Ishikawa (cell line): ENCODE measurements around the gene VWA8.

Experiments
- CEBPB ChIP-seq: IDR thresholded peaks from 2 replicates; pipeline ENCODE4 v1.6.1; 2012
- CREB1 ChIP-seq: IDR thresholded peaks from 2 replicates; pipeline ENCODE4 v1.6.1; 2012; ENCODE audit warnings: low read depth
- EGR1 ChIP-seq: IDR thresholded peaks from 2 replicates; pipeline ENCODE4 v1.6.1; 2012
- EP300 ChIP-seq: IDR thresholded peaks from 2 replicates; pipeline ENCODE4 v1.6.1; 2012; ENCODE audit warnings: borderline replicate concordance
- FOXM1 ChIP-seq: IDR thresholded peaks from 2 replicates; pipeline ENCODE4 v1.6.1; 2012; ENCODE audit warnings: low read depth, borderline replicate concordance
- NFIC ChIP-seq: IDR thresholded peaks from 2 replicates; pipeline ENCODE4 v1.6.1; 2012
- RAD21 ChIP-seq: IDR thresholded peaks from 2 replicates; pipeline ENCODE4 v1.6.1; 2012; ENCODE audit warnings: low read depth
- TAF1 ChIP-seq: IDR thresholded peaks from 2 replicates; pipeline ENCODE4 v1.6.1; 2012; ENCODE audit warnings: low read depth, mild to moderate bottlenecking
- TCF12 ChIP-seq: IDR thresholded peaks from 2 replicates; pipeline ENCODE4 v1.6.1; 2012; ENCODE audit warnings: low read depth
- TEAD4 ChIP-seq: IDR thresholded peaks from 2 replicates; pipeline ENCODE4 v1.6.1; 2012
- YY1 ChIP-seq: IDR thresholded peaks from 2 replicates; pipeline ENCODE4 v1.6.1; 2012; ENCODE audit warnings: low read depth
- ZBTB7A ChIP-seq: IDR thresholded peaks from 2 replicates; pipeline ENCODE4 v1.6.1; 2012; ENCODE audit warnings: low read depth
- TF ChIP-seq, protein P1 (sequence below): IDR thresholded peaks from 2 replicates; pipeline ENCODE4 v1.6.1; 2012
- TF ChIP-seq, protein P2 (sequence below): IDR thresholded peaks from 2 replicates; pipeline ENCODE4 v1.6.1; 2012; ENCODE audit warnings: low read depth, mild to moderate bottlenecking
- TF ChIP-seq, protein P3 (sequence below): IDR thresholded peaks from 2 replicates; pipeline ENCODE4 v1.6.1; 2012

The VWA8 gene

DNA sequence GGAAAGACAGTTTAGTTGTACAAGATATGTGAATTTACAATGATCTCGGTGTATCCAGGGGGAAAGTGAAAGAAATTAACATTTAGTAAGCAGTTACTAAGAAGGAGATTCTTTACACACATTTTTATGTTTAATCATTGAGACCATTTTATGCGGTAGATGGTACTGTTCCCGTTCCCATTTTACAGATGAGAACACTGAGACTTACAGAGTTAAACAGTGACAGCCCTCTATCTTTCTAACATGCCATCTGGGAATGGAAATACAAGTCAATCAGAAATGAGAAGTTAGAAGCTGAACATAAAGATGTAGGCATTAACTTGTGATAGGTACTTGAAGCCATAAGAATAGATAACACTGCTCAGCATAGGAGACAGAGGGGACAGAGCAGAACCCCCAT lies 144.9 kb downstream of the VWA8 start:
- TF ChIP-seq TCF12 (no peak), EGR1 (no peak)

DNA sequence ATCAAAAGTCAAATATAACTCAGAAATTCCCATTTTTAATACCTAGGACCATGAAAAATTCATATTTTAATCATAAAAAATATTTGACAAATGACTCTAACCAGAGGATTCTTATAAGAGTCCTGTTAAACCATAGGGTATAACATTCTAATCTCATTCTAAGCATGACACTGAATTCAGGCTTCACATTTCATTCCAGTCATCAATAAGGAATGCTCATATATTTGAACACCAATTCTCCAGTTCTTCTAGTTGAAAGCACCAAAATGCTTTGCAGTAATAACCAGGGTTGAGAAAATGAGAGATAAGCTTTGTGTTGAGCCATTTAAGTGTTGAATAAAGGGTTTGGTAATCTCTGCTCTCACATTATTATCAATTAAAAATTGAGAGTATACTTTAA lies 147.5 kb downstream of the VWA8 start:
- no peak for TF ChIP-seq NFIC
- TF ChIP-seq ZBTB7A: no peak
- TF ChIP-seq FOXM1: no peak
- TF ChIP-seq, protein P1, sequence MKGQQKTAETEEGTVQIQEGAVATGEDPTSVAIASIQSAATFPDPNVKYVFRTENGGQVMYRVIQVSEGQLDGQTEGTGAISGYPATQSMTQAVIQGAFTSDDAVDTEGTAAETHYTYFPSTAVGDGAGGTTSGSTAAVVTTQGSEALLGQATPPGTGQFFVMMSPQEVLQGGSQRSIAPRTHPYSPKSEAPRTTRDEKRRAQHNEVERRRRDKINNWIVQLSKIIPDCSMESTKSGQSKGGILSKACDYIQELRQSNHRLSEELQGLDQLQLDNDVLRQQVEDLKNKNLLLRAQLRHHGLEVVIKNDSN: no peak
- TF ChIP-seq, protein P2, sequence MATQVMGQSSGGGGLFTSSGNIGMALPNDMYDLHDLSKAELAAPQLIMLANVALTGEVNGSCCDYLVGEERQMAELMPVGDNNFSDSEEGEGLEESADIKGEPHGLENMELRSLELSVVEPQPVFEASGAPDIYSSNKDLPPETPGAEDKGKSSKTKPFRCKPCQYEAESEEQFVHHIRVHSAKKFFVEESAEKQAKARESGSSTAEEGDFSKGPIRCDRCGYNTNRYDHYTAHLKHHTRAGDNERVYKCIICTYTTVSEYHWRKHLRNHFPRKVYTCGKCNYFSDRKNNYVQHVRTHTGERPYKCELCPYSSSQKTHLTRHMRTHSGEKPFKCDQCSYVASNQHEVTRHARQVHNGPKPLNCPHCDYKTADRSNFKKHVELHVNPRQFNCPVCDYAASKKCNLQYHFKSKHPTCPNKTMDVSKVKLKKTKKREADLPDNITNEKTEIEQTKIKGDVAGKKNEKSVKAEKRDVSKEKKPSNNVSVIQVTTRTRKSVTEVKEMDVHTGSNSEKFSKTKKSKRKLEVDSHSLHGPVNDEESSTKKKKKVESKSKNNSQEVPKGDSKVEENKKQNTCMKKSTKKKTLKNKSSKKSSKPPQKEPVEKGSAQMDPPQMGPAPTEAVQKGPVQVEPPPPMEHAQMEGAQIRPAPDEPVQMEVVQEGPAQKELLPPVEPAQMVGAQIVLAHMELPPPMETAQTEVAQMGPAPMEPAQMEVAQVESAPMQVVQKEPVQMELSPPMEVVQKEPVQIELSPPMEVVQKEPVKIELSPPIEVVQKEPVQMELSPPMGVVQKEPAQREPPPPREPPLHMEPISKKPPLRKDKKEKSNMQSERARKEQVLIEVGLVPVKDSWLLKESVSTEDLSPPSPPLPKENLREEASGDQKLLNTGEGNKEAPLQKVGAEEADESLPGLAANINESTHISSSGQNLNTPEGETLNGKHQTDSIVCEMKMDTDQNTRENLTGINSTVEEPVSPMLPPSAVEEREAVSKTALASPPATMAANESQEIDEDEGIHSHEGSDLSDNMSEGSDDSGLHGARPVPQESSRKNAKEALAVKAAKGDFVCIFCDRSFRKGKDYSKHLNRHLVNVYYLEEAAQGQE: no peak
- no peak for TF ChIP-seq YY1
- no peak for TF ChIP-seq EP300
- TF ChIP-seq TCF12: no peak
- no peak for TF ChIP-seq CEBPB
- TF ChIP-seq, protein P3, sequence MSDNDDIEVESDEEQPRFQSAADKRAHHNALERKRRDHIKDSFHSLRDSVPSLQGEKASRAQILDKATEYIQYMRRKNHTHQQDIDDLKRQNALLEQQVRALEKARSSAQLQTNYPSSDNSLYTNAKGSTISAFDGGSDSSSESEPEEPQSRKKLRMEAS: no peak
- no peak for TF ChIP-seq EGR1
- no peak for TF ChIP-seq RAD21
- TF ChIP-seq CREB1: no peak
- TF ChIP-seq TAF1: no peak

DNA sequence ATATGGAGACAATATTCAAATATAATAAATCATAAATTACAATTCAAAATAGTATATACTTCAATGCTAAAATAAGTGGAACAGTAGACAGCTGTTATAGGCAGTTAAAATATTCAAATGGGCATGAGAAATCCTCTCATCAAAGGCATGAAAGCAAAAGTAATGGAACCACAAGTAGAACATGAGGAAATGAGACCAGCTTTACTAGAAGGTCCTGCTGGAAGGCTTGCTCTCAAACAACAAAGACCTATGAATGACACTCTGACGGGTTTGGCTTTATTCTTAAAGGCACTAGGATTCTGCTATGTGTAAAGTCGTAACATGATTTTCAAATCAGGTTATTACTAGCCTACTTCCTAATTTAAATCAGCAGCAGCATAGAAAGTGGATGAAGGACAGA lies 148.1 kb downstream of the VWA8 start:
- TF ChIP-seq TEAD4 (no peak), ZBTB7A (no peak), CREB1 (no peak), YY1 (no peak), NFIC (no peak), FOXM1 (no peak), EP300 (no peak), TAF1 (no peak), EGR1 (no peak), TCF12 (no peak), CEBPB (no peak), RAD21 (no peak)
- TF ChIP-seq, protein P1: no peak
- TF ChIP-seq, protein P3: no peak
- TF ChIP-seq, protein P2: no peak

DNA sequence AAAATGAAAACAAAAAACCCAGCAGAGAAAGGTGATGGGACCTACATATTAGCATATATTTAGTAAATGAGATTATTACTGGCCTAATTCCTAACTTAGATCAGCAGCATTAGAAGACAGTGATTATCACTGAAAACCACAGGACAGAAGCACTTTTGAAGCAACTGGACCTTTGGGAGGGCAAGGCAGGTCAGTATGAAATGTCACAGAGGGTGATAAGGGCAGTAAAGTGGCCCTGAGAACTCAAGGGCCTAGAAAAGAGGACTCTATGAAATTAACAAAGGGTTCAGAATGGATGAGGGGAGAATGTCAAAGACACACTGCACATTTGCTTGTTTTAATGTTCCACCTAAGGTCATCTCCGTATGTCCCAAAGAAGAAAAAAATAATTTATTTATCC lies 148.7 kb downstream of the VWA8 start:
- TF ChIP-seq TCF12: no peak
- no peak for TF ChIP-seq RAD21
- no peak for TF ChIP-seq FOXM1
- no peak for TF ChIP-seq CREB1

DNA sequence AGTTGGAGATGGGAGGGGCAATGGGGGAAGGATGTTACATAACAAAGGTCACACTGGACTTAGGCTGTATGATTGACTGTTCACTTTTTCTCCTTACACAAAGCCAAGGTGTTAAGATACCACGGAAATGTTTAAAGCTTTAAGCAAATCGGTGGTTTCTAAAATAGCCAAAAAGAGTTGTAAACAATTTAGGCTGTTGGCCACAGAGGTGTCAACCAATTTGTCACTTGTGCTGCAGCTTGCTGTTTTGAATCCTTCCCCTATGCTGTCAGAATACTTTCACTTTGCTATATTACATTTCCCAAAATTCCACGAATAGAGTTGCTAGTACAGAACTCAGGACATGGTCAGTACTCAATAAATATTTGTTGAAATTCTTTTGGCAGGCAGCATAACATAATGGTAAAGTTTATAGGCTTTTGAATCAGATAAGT lies 149.3 kb downstream of the VWA8 start:
- TF ChIP-seq NFIC (no peak), CEBPB (no peak), EP300 (no peak), RAD21 (no peak), EGR1 (no peak), YY1 (no peak)

DNA sequence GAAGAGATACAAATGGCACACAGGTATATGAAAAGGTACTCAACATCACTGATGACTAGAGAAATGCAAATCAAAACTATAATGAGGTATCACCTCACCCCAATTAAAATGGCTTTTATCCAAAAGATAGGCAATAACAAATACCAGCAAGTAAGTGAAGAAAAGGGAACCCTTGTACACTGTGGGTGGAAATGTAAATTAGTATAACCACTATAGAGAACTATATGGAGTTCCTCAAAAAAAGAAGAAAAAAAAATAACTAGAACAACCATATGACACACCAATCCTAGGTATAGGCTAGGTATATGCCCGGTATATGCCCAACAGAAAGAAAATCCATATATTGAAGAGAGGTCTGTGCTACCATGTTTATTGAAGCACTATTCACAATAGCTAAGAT lies 150.9 kb downstream of the VWA8 start:
- TF ChIP-seq RAD21 (no peak), FOXM1 (no peak), NFIC (no peak), TAF1 (no peak), ZBTB7A (no peak), TEAD4 (no peak), CEBPB (no peak), YY1 (no peak), TCF12 (no peak), EP300 (no peak), CREB1 (no peak), EGR1 (no peak)
- TF ChIP-seq, protein P3: no peak
- TF ChIP-seq, protein P1: no peak
- TF ChIP-seq, protein P2: no peak
